Measurements from ENCODE around the gene GRXCR1.
A peak's percentile ranks its signal among the peaks of the same experiment; 100 is the strongest.

GRXCR1 gene

GRCh38 chr4:42995343-42995944 is 102.9 kb downstream of the GRXCR1 start:
- no peak for DNase-seq (ENCODE audit: low read depth)
- no peak overlapping the region for H3K4me3 ChIP-seq (ENCODE audit: control insufficient read depth, low read depth, low read length)
- TF ChIP-seq CTCF (IDR thresholded peaks at IDR 0.05; ENCODE audit: control insufficient read depth, insufficient read depth, low read depth, low read length, missing control alignments) = peak; percentile 29

- no peak for TF ChIP-seq CTCF (IDR thresholded peaks at IDR 0.05; ENCODE audit: control insufficient read depth, insufficient read depth, low read depth, low read length, missing control alignments)
- DNase-seq (ENCODE audit: low read depth) = no peak
- H3K4me3 ChIP-seq (ENCODE audit: control insufficient read depth, low read depth, low read length) = no peak overlapping the region
Measured at GRCh38 chr4:43008793-43009192, 116.3 kb downstream of the GRXCR1 start.

- no peak overlapping the region for H3K4me3 ChIP-seq (ENCODE audit: control insufficient read depth, low read depth, low read length)
- TF ChIP-seq CTCF (IDR thresholded peaks at IDR 0.05; ENCODE audit: control insufficient read depth, insufficient read depth, low read depth, low read length, missing control alignments) = no peak
- DNase-seq (ENCODE audit: low read depth) = no peak
Measured at GRCh38 chr4:43014256-43014655, 121.7 kb downstream of the GRXCR1 start.

GRCh38 chr4:43041632-43042031 is 149.1 kb downstream of the GRXCR1 start:
- no peak for TF ChIP-seq CTCF (IDR thresholded peaks at IDR 0.05; ENCODE audit: control insufficient read depth, insufficient read depth, low read depth, low read length, missing control alignments)
- H3K4me3 ChIP-seq (ENCODE audit: control insufficient read depth, low read depth, low read length) = no peak overlapping the region
- no peak for DNase-seq (ENCODE audit: low read depth)

- DNase-seq (ENCODE audit: low read depth) = no peak
- H3K4me3 ChIP-seq (ENCODE audit: control insufficient read depth, low read depth, low read length) = no peak overlapping the region
- TF ChIP-seq CTCF (IDR thresholded peaks at IDR 0.05; ENCODE audit: control insufficient read depth, insufficient read depth, low read depth, low read length, missing control alignments) = no peak
Measured at GRCh38 chr4:43047058-43047457, 154.5 kb downstream of the GRXCR1 start.

GRCh38 chr4:43048570-43048969 is 156.1 kb downstream of the GRXCR1 start:
- DNase-seq (ENCODE audit: low read depth) = no peak
- H3K4me3 ChIP-seq (ENCODE audit: control insufficient read depth, low read depth, low read length) = no peak overlapping the region
- no peak for TF ChIP-seq CTCF (IDR thresholded peaks at IDR 0.05; ENCODE audit: control insufficient read depth, insufficient read depth, low read depth, low read length, missing control alignments)

GRCh38 chr4:43049326-43049725 is 156.8 kb downstream of the GRXCR1 start:
- TF ChIP-seq CTCF (IDR thresholded peaks at IDR 0.05; ENCODE audit: control insufficient read depth, insufficient read depth, low read depth, low read length, missing control alignments) = no peak

More at GRCh38 chr4:43049326-43049725, 156.8 kb downstream of the GRXCR1 start:
- DNase-seq (ENCODE audit: low read depth) = no peak
- no peak overlapping the region for H3K4me3 ChIP-seq (ENCODE audit: control insufficient read depth, low read depth, low read length)

All from AG09309 (cell line).